Uterus (tissue), 4 donors: Measurements from ENCODE around the gene SCNN1B. TPM values are rescaled to one million over a fixed set of nuclear protein-coding genes. Genes with fewer than 3 reads are reported as not detected.

Experiments
- DNase-seq, 2 donors: peaks; one replicate each; pipeline ENCODE4 v3.0.0-alpha.2; 2019 to 2020
- H3K27ac ChIP-seq, 2 donors: fragments of 200-600 bp; sonication (generic); 1 replicate in 1 of 2; 2 replicates in 1 of 2; pipeline ENCODE4 v1.5.1; 2016 to 2018
- H3K27me3 ChIP-seq, 2 donors: fragments of 200-600 bp; sonication (generic); one replicate each; pipeline ENCODE4 v1.5.1; 2018 to 2019; ENCODE audit warnings: control low read depth in 1 of 2
- H3K36me3 ChIP-seq, 2 donors: fragments of 200-600 bp; sonication (generic); one replicate each; pipeline ENCODE4 v1.5.1; 2019; ENCODE audit warnings: control low read depth in 1 of 2
- H3K4me1 ChIP-seq, 2 donors: fragments of 200-600 bp; sonication (generic); one replicate each; pipeline ENCODE4 v1.5.1; 2018 to 2019; ENCODE audit warnings: control low read depth in 1 of 2
- H3K4me3 ChIP-seq, 2 donors: fragments of 200-600 bp; sonication (generic); 1 replicate in 1 of 2; 2 replicates in 1 of 2; pipeline ENCODE4 v1.5.1; 2018 to 2019; ENCODE audit warnings: mild to moderate bottlenecking in 1 of 2
- H3K9me3 ChIP-seq, 2 donors: fragments of 200-600 bp; sonication (generic); one replicate each; pipeline ENCODE4 v1.5.1; 2019; ENCODE audit warnings: control low read depth in 1 of 2
- POLR2A ChIP-seq, 2 donors: fragments of 450-650 bp; IDR thresholded peaks; one replicate each; pipeline ENCODE4 v1.6.1; 2016; ENCODE audit warnings: antibody characterized with exemption in 2 of 2, mild to moderate bottlenecking in 1 of 2, moderate library complexity in 1 of 2
- intact Hi-C: fragments of 100-400 bp; cut with DNase I; formaldehyde crosslinking; loops from one replicate; pipeline ENCODE4 v1.15.1; 2023; ENCODE audit warnings: low total_unique reads
- total RNA-seq, 4 donors: library from RNA; depleted of rRNA in 3 of 4; stranded (reverse); fragments of >200 nt in 3 of 4; gene quantifications; one replicate each; pipeline versions ENCODE4 v1.1.0 to v1.2.4, GENCODE V29; 2014 to 2023
- TF ChIP-seq, protein P1 (sequence below), 4 experiments: fragments of 200-600 bp in 2 of 4; fragments of 450-650 bp in 2 of 4; sonication (generic) in 2 of 4; IDR thresholded peaks; one replicate each; pipeline ENCODE4 v1.5.1; 2016 to 2019; ENCODE audit warnings: antibody characterized with exemption in 4 of 4, mild to moderate bottlenecking in 2 of 4, moderate library complexity in 1 of 4
- donor health status: DM: yes; HTN: yes; CAD: no.

The SCNN1B gene
- total RNA-seq, 4 donors from 2014 or later, result 0.14 to 9.6 (median 1.9) TPM

DNA sequence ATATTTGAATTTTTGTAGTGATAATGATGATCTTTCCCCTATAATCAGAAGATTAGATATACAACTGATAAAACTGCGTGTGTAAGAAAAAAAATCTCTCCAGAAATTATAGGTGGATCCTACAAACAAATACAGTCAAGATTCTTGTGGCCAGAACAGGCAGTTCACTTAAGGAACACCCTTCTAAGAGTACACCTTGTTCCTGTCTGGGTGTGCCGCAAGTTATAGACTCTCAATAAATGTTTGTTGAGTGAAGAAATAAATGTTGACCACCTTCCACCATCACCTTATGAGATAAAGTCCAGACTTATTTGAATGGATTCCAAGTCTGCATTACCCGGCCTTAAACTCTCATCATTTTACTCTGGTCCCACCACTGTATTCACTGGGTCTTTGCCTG, 45.7 kb upstream of the SCNN1B start:
- no peaks in the 10 kb centered on the region for H3K27me3 ChIP-seq
- H3K4me1 ChIP-seq, result no peaks in the 10 kb centered on the region
- TF ChIP-seq, protein P1, sequence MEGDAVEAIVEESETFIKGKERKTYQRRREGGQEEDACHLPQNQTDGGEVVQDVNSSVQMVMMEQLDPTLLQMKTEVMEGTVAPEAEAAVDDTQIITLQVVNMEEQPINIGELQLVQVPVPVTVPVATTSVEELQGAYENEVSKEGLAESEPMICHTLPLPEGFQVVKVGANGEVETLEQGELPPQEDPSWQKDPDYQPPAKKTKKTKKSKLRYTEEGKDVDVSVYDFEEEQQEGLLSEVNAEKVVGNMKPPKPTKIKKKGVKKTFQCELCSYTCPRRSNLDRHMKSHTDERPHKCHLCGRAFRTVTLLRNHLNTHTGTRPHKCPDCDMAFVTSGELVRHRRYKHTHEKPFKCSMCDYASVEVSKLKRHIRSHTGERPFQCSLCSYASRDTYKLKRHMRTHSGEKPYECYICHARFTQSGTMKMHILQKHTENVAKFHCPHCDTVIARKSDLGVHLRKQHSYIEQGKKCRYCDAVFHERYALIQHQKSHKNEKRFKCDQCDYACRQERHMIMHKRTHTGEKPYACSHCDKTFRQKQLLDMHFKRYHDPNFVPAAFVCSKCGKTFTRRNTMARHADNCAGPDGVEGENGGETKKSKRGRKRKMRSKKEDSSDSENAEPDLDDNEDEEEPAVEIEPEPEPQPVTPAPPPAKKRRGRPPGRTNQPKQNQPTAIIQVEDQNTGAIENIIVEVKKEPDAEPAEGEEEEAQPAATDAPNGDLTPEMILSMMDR (IDR thresholded peaks at IDR 0.05), result no peak
- TF ChIP-seq POLR2A (IDR thresholded peaks at IDR 0.05), result no peak
- H3K36me3 ChIP-seq, result no peaks in the 10 kb centered on the region
- no peak overlapping the region for H3K4me3 ChIP-seq
- intact Hi-C loops, result no loop called here
- DNase-seq, result no peak
- H3K9me3 ChIP-seq, result no peaks in the 10 kb centered on the region
- no peak overlapping the region for H3K27ac ChIP-seq

DNA sequence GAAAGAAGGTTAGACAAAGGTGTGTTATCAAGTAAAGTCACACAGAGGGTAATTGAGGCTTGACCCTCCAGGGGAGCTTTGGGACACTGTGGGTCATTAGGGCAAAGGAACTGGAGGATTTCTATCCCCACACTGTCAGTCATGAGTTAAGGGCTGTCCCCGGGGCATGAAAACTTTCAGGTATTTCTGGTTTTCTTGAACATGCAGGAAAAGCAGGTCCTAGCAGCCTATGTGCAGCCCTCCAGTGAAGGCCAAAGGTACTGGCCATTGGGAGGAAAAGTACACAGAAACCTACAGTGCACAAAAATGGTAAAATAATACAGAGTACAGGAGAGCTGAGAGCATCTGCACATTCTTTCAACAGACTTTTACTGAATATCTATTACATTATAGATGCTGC, 44.4 kb upstream of the SCNN1B start:
- no peak overlapping the region for H3K27ac ChIP-seq
- intact Hi-C loops, result no loop called here
- DNase-seq, result no peak
- H3K36me3 ChIP-seq, result no peaks in the 10 kb centered on the region
- no peaks in the 10 kb centered on the region for H3K9me3 ChIP-seq
- H3K27me3 ChIP-seq, result no peaks in the 10 kb centered on the region
- H3K4me1 ChIP-seq, result no peaks in the 10 kb centered on the region
- no peak for TF ChIP-seq POLR2A (IDR thresholded peaks at IDR 0.05)
- TF ChIP-seq, protein P1 (IDR thresholded peaks at IDR 0.05), result no peak
- no peak overlapping the region for H3K4me3 ChIP-seq

GRCh38 chr16:23258919-23259237, 43.2 kb upstream of the SCNN1B start:
- Histone ChIP-seq H3K27me3 (no peaks in the 10 kb centered on the region), H3K4me3 (no peak overlapping the region), H3K27ac (no peak overlapping the region), H3K4me1 (no peaks in the 10 kb centered on the region), H3K36me3 (no peaks in the 10 kb centered on the region), H3K9me3 (no peaks in the 10 kb centered on the region)
- intact Hi-C loops, result no loop called here
- DNase-seq, result no peak
- TF ChIP-seq, protein P1 (IDR thresholded peaks at IDR 0.05), result no peak
- TF ChIP-seq POLR2A (IDR thresholded peaks at IDR 0.05), result no peak

- no peaks in the 10 kb centered on the region for H3K9me3 ChIP-seq
- H3K4me3 ChIP-seq, result no peak overlapping the region
- intact Hi-C loops, result no loop called here
- H3K4me1 ChIP-seq, result no peaks in the 10 kb centered on the region
- H3K36me3 ChIP-seq, result no peaks in the 10 kb centered on the region
- H3K27ac ChIP-seq, result no peak overlapping the region
- no peak for TF ChIP-seq POLR2A (IDR thresholded peaks at IDR 0.05)
- TF ChIP-seq, protein P1 (IDR thresholded peaks at IDR 0.05), result no peak
- no peak for DNase-seq
- H3K27me3 ChIP-seq, result no peaks in the 10 kb centered on the region
These were observed 34.5 kb upstream of the SCNN1B start for GRCh38 chr16:23267647-23268046.

GRCh38 chr16:23268561-23268960, 33.5 kb upstream of the SCNN1B start:
- intact Hi-C loops, result no loop called here
- no peak for TF ChIP-seq POLR2A (IDR thresholded peaks at IDR 0.05)
- TF ChIP-seq, protein P1 (IDR thresholded peaks at IDR 0.05), result no peak
- Histone ChIP-seq H3K4me3 (no peak overlapping the region), H3K36me3 (no peaks in the 10 kb centered on the region), H3K4me1 (no peaks in the 10 kb centered on the region), H3K27ac (no peak overlapping the region), H3K9me3 (no peaks in the 10 kb centered on the region), H3K27me3 (no peaks in the 10 kb centered on the region)
- no peak for DNase-seq
